ENCODE data around the gene DGKE.

DGKE gene

DNA sequence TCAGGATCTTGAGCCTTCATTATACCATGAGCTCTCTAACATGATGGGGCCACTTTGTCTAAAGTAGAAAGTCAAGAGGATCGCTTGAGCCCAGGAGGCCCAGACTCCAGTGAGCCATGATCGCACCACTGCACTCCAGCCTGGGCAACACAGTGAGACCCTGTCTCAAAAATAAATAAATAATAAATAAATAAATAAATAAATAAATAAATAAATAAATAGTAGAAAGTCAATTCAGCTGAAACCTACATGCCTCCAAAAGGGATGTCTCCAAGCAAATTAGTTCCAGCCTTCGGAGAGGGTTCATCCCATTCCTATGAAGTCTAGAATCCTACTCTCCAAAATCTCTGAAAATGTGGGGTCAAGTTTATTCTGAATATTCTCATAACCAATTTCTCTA, 26.2 kb upstream of the DGKE start:
- TF ChIP-seq, protein P1, sequence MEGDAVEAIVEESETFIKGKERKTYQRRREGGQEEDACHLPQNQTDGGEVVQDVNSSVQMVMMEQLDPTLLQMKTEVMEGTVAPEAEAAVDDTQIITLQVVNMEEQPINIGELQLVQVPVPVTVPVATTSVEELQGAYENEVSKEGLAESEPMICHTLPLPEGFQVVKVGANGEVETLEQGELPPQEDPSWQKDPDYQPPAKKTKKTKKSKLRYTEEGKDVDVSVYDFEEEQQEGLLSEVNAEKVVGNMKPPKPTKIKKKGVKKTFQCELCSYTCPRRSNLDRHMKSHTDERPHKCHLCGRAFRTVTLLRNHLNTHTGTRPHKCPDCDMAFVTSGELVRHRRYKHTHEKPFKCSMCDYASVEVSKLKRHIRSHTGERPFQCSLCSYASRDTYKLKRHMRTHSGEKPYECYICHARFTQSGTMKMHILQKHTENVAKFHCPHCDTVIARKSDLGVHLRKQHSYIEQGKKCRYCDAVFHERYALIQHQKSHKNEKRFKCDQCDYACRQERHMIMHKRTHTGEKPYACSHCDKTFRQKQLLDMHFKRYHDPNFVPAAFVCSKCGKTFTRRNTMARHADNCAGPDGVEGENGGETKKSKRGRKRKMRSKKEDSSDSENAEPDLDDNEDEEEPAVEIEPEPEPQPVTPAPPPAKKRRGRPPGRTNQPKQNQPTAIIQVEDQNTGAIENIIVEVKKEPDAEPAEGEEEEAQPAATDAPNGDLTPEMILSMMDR (conservative IDR thresholded peaks at IDR 0.05; ENCODE audit: low read length), result no peak
- H3K4me3 ChIP-seq (ENCODE audit: low read length), result no peak overlapping the region
- no peak for DNase-seq (ENCODE audit: low read depth)

GRCh38 chr17:56808503-56808902, 25.4 kb upstream of the DGKE start:
- no peak overlapping the region for H3K4me3 ChIP-seq (ENCODE audit: low read length)
- TF ChIP-seq, protein P1 (conservative IDR thresholded peaks at IDR 0.05; ENCODE audit: low read length), result no peak
- no peak for DNase-seq (ENCODE audit: low read depth)

DNA sequence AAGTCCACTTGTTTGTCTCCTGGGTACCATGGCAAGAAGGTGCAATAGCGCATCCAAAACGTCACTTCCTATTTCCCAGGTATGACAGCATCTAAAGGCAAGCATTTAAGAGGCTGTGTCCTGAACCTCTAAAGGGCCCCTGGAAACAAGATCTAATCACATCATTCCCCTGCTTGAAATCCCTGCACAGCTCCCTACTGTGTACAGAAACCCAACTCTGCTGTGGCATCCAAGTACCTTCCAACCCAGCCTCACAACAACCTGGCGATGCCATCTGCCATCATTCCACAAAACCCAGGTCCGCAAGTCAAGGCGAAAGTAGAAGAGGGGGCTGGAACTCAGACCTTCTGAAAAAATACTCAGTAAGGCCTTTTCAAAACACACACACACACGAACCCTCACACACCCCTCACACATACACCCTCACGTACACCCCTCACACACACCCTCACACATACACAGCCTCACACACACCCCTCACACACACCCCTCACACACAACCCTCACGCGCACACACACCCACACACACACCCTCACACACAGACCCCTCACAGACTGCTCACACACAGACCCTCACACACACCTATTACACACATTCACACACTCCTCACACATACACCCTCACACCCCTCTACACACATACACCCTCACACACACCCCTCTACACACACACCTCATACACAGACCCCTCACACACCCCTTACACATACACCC, 24.7 kb upstream of the DGKE start:
- H3K4me3 ChIP-seq (ENCODE audit: low read length), result no peak overlapping the region
- no peak for DNase-seq (ENCODE audit: low read depth)
- TF ChIP-seq, protein P1 (conservative IDR thresholded peaks at IDR 0.05; ENCODE audit: low read length), result no peak

- TF ChIP-seq, protein P1 (conservative IDR thresholded peaks at IDR 0.05; ENCODE audit: low read length), result no peak
- H3K4me3 ChIP-seq (ENCODE audit: low read length), result no peak overlapping the region
- no peak for DNase-seq (ENCODE audit: low read depth)
These were observed 24.2 kb upstream of the DGKE start for GRCh38 chr17:56809820-56810179.

GRCh38 chr17:56810343-56810742, 23.6 kb upstream of the DGKE start:
- H3K4me3 ChIP-seq (ENCODE audit: low read length), result no peak overlapping the region
- TF ChIP-seq, protein P1 (conservative IDR thresholded peaks at IDR 0.05; ENCODE audit: low read length), result no peak
- DNase-seq (ENCODE audit: low read depth), result no peak

DNA sequence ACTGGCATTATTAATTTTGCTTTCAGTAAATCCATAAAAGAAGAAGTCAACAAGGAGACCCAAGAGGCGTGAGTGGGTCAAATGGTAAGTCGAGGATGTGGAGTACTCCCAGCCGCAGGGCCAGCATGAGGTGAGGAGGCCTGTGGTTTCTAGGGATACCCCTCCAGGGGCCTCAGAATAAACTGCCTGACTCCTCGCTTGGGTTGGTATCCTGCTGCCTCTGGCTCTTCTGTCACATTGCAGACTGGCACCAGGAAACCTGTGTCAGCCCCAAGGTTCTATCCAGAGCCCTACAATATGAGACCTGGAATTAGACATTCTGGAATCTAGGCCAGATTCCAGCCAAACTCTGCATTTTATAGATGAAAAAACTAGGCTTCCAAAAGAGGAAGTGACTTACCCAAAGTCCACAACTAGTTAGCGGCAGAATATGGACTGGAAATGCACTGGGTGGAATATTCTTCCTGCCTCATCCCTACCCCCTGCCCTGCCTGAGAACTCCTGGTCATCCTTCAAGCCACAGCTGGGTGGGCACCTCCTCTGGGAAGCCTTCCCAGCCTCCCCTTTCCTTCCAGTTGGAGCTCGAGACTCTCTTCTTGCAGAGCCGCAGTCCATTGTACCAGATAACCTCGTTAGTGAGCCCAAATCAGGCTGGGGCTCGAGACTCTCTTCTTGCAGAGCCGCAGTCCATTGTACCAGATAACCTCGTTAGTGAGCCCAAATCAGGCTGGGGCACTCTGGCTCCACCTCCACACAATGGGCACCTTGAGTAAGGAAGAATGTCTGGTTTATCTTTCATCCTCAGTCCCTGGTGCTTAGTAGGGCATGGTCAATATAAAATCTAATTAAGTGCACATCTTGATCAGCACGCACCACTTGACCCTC, 22.8 kb upstream of the DGKE start:
- TF ChIP-seq, protein P1 (conservative IDR thresholded peaks at IDR 0.05; ENCODE audit: low read length), result no peak
- no peak for DNase-seq (ENCODE audit: low read depth)

More for the DNA sequence above, 22.8 kb upstream of the DGKE start:
- H3K4me3 ChIP-seq (ENCODE audit: low read length), result no peak overlapping the region
